RWPE2 (cell line): ENCODE results near the gene SGSM2.

Experiments used
- ATAC-seq: fragments of 200-7000 bp; cut with Tn5 transposase; 3 replicates; pipeline ENCODE4 v1.9.1; 2021; ENCODE audit warnings: low read depth
- DNase-seq: peaks from one replicate; pipeline ENCODE4 v3.0.0-alpha.2; 2020; ENCODE audit warnings: low spot score
- H3K27ac ChIP-seq: fragments of 450-650 bp; 2 replicates; pipeline ENCODE4 v1.5.1; 2017; ENCODE audit warnings: mild to moderate bottlenecking; ENCODE audit not compliant: poor library complexity, severe bottlenecking
- H3K27me3 ChIP-seq: fragments of 250-450 bp; sonication (Bioruptor Pico); 2 replicates; pipeline ENCODE4 v1.5.1; 2021; ENCODE audit warnings: mild to moderate bottlenecking, moderate library complexity; ENCODE audit not compliant: insufficient read depth, poor library complexity, severe bottlenecking
- H3K36me3 ChIP-seq: fragments of 250-450 bp; sonication (Bioruptor Pico); 2 replicates; pipeline ENCODE4 v1.5.1; 2020; ENCODE audit warnings: low read depth, mild to moderate bottlenecking, moderate library complexity
- H3K4me1 ChIP-seq: fragments of 250-450 bp; sonication (Bioruptor Pico); 2 replicates; pipeline ENCODE4 v1.5.1; 2021; ENCODE audit warnings: mild to moderate bottlenecking, moderate library complexity; ENCODE audit not compliant: insufficient read depth, poor library complexity, severe bottlenecking
- H3K4me3 ChIP-seq: fragments of 250-450 bp; sonication (Bioruptor Pico); 2 replicates; pipeline ENCODE4 v1.5.1; 2021; ENCODE audit warnings: mild to moderate bottlenecking, moderate library complexity; ENCODE audit not compliant: severe bottlenecking
- H3K9me3 ChIP-seq: fragments of 250-450 bp; sonication (Bioruptor Pico); 2 replicates; pipeline ENCODE4 v1.5.1; 2021; ENCODE audit warnings: mild to moderate bottlenecking, moderate library complexity; ENCODE audit not compliant: severe bottlenecking
- TF ChIP-seq, protein P1 (sequence below): fragments of 450-650 bp; IDR thresholded peaks from one replicate; pipeline ENCODE4 v1.5.1; 2017; ENCODE audit warnings: mild to moderate bottlenecking, moderate library complexity; ENCODE audit not compliant: poor library complexity, severe bottlenecking

Gene SGSM2

DNA sequence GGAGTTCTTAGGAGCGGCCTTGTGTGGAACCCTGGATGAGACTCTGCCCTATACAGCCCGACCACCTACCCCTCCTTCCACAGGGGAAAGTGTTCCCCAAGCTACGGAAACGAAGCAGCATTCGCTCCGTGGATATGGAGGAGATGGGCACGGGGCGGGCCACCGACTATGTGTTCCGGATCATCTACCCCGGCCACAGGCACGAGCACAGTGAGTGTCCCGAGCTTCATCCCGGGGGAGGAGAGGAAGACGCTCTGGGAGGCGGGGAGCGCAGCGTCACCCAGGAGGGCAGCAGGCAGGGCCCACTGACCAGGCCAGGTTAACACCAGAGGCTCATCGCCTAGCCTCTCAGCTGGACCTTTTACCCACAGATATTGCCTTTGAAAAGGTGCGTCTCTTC is 27.8 kb downstream of the SGSM2 start:
- TF ChIP-seq, protein P1, sequence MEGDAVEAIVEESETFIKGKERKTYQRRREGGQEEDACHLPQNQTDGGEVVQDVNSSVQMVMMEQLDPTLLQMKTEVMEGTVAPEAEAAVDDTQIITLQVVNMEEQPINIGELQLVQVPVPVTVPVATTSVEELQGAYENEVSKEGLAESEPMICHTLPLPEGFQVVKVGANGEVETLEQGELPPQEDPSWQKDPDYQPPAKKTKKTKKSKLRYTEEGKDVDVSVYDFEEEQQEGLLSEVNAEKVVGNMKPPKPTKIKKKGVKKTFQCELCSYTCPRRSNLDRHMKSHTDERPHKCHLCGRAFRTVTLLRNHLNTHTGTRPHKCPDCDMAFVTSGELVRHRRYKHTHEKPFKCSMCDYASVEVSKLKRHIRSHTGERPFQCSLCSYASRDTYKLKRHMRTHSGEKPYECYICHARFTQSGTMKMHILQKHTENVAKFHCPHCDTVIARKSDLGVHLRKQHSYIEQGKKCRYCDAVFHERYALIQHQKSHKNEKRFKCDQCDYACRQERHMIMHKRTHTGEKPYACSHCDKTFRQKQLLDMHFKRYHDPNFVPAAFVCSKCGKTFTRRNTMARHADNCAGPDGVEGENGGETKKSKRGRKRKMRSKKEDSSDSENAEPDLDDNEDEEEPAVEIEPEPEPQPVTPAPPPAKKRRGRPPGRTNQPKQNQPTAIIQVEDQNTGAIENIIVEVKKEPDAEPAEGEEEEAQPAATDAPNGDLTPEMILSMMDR: no peak
- DNase-seq (peak; percentile 59), ATAC-seq (no peak)
- H3K9me3 ChIP-seq: no peaks in the 10 kb centered on the region
- H3K27ac ChIP-seq: no peak overlapping the region
- peaks cover 4% of the 10 kb centered on the region; the same call in 1 of the 2 replicates for H3K36me3 ChIP-seq
- H3K4me1 ChIP-seq: peaks cover 4% of the 10 kb centered on the region
- H3K4me3 ChIP-seq: no peak overlapping the region
- H3K27me3 ChIP-seq: no peaks in the 10 kb centered on the region

DNA sequence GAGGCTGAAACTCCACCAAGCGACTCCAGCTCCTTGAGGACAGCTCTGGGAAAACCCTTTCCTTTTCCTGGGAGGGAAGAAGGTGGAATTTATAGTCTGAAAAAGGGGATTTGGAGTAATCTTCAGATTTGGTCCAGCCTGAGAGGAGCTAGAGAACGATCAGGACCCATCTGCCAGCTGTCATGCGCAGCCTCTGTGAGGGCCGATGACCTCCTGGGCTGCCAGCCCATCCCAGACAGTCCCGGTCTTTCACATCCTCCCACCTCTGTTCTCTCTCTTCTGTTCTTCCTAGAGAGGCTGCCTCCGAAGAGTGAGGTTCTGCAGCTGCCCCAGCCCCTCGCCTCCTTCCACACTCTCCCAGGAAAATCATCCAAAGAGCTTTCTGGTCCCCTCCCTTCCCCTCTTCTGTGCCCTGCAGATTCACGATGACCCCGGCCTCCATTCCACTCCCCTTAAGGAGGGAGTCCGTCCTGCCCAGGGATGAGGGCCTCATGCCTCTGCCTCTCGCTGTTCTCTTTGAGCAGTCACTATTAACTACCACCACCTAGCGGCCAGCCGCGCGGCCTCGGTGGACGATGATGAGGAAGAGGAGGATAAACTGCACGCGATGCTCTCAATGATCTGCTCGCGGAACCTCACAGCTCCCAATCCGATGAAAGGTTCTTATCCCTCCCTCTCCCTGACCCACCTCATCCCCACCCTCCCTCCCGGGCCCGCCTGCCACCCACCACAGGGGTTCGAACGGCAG is 29.6 kb downstream of the SGSM2 start:
- DNase-seq (no peak), ATAC-seq (no peak)
- TF ChIP-seq, protein P1: peak; percentile 16
- no peak overlapping the region for H3K4me3 ChIP-seq
- no peaks in the 10 kb centered on the region for H3K9me3 ChIP-seq
- peaks cover 4% of the 10 kb centered on the region; the same call in 1 of the 2 replicates for H3K36me3 ChIP-seq
- no peak overlapping the region for H3K27ac ChIP-seq
- H3K4me1 ChIP-seq: no peaks in the 10 kb centered on the region
- H3K27me3 ChIP-seq: no peaks in the 10 kb centered on the region

DNA sequence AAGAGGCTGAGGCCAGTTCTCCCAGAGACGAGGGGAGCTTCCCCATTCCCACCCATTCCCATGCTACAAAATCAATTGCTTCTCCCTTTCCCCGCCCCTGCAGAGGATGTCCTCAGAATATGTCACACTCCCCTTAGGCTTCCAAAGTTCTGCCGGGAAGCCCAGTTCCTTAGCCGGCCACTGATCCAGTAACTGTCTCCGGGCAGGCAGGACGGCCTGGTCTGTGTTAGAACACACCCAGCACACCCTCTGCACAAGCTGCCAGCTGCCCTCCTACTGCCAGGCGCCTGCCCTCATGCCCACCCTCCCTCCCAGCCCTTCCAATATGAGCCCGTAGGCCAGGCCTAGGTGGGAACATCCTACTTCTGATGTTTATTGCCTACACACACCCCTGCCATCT is 31.1 kb downstream of the SGSM2 start:
- H3K27ac ChIP-seq: no peak overlapping the region
- no peaks in the 10 kb centered on the region for H3K9me3 ChIP-seq

DNA sequence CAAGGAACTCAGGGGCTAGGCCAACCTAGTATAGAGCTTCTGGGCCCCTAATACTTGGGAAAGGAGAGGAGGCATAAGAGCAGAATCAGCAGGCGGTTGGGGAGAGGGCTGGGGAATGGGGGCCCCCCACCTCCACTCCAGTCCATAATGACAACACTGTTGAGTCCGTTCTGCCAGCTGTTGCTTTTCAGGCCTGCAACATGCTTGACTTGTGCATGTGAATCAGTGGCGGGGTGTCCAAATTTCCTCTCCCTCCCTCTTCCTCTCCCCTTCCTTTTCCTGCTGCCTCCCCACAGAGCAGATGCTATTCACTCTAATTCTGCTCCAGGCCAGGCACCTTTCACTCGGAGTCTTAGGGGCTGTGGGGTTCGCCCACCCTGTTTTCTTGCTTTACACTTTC is 31.7 kb downstream of the SGSM2 start:
- Histone ChIP-seq H3K4me1 (no peaks in the 10 kb centered on the region), H3K27me3 (no peaks in the 10 kb centered on the region), H3K27ac (no peak overlapping the region), H3K4me3 (no peak overlapping the region), H3K36me3 (peaks cover 5% of the 10 kb centered on the region), H3K9me3 (no peaks in the 10 kb centered on the region)
- no peak for ATAC-seq
- DNase-seq: no peak
- TF ChIP-seq, protein P1: no peak

More for the DNA sequence above, 31.1 kb downstream of the SGSM2 start:
- H3K36me3 ChIP-seq: peaks cover 9% of the 10 kb centered on the region
- ATAC-seq (no peak), DNase-seq (no peak)
- no peaks in the 10 kb centered on the region for H3K27me3 ChIP-seq
- TF ChIP-seq, protein P1: no peak
- H3K4me1 ChIP-seq: no peaks in the 10 kb centered on the region
- H3K4me3 ChIP-seq: no peak overlapping the region

DNA sequence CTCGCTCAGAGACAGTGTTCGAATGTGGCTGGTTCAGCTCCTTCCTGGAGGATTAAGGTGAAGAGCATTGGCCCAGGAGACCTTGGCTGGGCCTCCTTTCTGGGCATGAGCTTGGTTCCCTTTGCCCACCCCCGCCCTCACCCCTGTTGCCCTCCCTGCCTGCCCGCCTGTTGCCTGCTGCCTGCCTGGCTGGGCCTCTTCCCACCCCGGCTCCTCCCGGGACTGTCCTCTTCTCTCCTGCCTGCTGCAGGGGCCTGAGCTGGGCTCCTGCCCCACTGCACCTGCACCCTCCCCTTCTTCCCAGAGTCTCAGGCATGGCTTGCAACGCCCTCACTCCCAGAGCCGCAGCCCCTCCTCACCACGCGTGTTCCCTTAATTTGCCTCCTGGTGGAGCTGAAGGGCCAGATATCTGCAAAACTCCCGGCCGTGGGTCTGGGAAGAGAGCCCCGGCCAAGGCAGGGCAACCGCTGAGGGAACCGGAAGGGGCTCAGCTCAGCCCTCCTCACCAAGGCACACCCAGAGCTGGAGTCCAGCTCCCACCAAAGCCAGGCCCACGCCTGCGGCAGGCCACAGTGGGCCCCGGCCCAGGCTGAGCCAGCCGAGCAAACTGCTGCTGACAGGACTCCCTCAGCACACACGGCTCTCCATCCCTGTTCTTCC is 32.4 kb downstream of the SGSM2 start:
- no peak for DNase-seq
- Histone ChIP-seq H3K27ac (no peak overlapping the region), H3K36me3 (peaks cover 5% of the 10 kb centered on the region; the same call in 1 of the 2 replicates), H3K4me1 (no peaks in the 10 kb centered on the region), H3K4me3 (no peak overlapping the region), H3K27me3 (no peaks in the 10 kb centered on the region), H3K9me3 (no peaks in the 10 kb centered on the region)
- no peak for ATAC-seq
- TF ChIP-seq, protein P1: no peak
